HepG2 (cell line): Measurements from ENCODE around the gene HMHB1. TPM values are rescaled to one million over a fixed set of nuclear protein-coding genes. Genes with fewer than 3 reads are reported as not detected.

Experiments
- ATAC-seq: fragments of 200-7000 bp; cut with Tn5 transposase; 3 replicates; pipeline ENCODE4 v1.9.1; 2020; ENCODE audit warnings: mild to moderate bottlenecking, moderate library complexity
- BruUV-seq: library from RNA; stranded (reverse); fragments of 400-500 nt; replicated peaks from 2 replicates; lab custom pipeline; 2021; lab: Mats Ljungman, UMichigan
- CTCF ChIA-PET: fragments of 300-600 bp; formaldehyde crosslinking; extraction: SDS; loops from one replicate; lab custom pipeline; 2021; ENCODE audit warnings: low total read pairs, inconsistent platforms, low intra/inter-chr PET ratio; lab: Yijun Ruan, JAX
- POLR2A ChIA-PET: fragments of 350-600 bp; sonication (Branson Sonifier 250); formaldehyde crosslinking; loops from one replicate; lab custom pipeline; 2020; ENCODE audit warnings: antibody characterized with exemption, inconsistent platforms; lab: Yijun Ruan, JAX
- DNase-seq: peaks from one replicate; pipeline ENCODE4 v3.0.0-alpha.2; 2015; ENCODE audit warnings: low spot score
- FAIRE-seq: peaks from 3 replicates; lab custom pipeline; 2011; peaks lifted over from hg19 to GRCh38; lab: Jason Lieb, UNC
- H2AFZ ChIP-seq: one replicate; pipeline ENCODE4 v1.6.1; 2011; ENCODE audit warnings: low read length, inconsistent platforms
- H3K27ac ChIP-seq: fragments of 300-600 bp; 3 replicates; pipeline ENCODE4 v1.8.0; 2011; ENCODE audit warnings: mixed run types, mild to moderate bottlenecking, mixed read lengths, low read length, inconsistent platforms; ENCODE audit not compliant: insufficient read depth; ENCODE audit errors: extremely low read length
- H3K27me3 ChIP-seq, 2 experiments: fragments of 200-600 bp in 1 of 2; 2 replicates in 1 of 2; 3 replicates in 1 of 2; pipeline versions ENCODE4 v1.6.0 to v1.8.0; 2011; ENCODE audit warnings: low read length in 2 of 2, mild to moderate bottlenecking in 2 of 2, moderate library complexity in 2 of 2, inconsistent platforms in 1 of 2; ENCODE audit not compliant: insufficient read depth in 2 of 2, control insufficient read depth in 1 of 2
- H3K36me3 ChIP-seq, 2 experiments: fragments of 200-600 bp in 1 of 2; replicated peaks in 1 of 2; 2 replicates in 1 of 2; 3 replicates in 1 of 2; pipeline versions ENCODE4 v1.5.1 to v1.8.0; 2011; ENCODE audit warnings: low read length in 2 of 2, inconsistent platforms in 1 of 2; ENCODE audit not compliant: insufficient read depth in 2 of 2, control insufficient read depth in 1 of 2
- H3K4me1 ChIP-seq: 2 replicates; pipeline ENCODE4 v1.5.1; 2012; ENCODE audit warnings: low read length, inconsistent platforms; ENCODE audit not compliant: insufficient read depth
- H3K4me2 ChIP-seq: 2 replicates; pipeline ENCODE4 v1.6.0; 2011; ENCODE audit warnings: low read depth, low read length, inconsistent platforms
- H3K4me3 ChIP-seq, 3 experiments: fragments of 200-600 bp in 1 of 3; sonication (generic), shearing (Covaris generic) in 1 of 3; replicated peaks in 1 of 3; 2 replicates each; pipeline ENCODE4 v1.5.1; 2011 to 2016; ENCODE audit warnings: low read length in 3 of 3, inconsistent platforms in 2 of 3, low read depth in 2 of 3, mild to moderate bottlenecking in 2 of 3, control low read depth in 1 of 3, mixed read lengths in 1 of 3; ENCODE audit not compliant: insufficient read depth in 1 of 3
- H3K79me2 ChIP-seq: one replicate; pipeline ENCODE4 v1.6.1; 2011; ENCODE audit warnings: low read length, inconsistent platforms; ENCODE audit not compliant: insufficient read depth
- H3K9ac ChIP-seq: 2 replicates; pipeline ENCODE4 v1.6.0; 2011; ENCODE audit warnings: mild to moderate bottlenecking, low read depth, low read length, inconsistent platforms; ENCODE audit not compliant: insufficient read depth
- H3K9me3 ChIP-seq: 2 replicates; pipeline ENCODE4 v1.5.1; 2012; ENCODE audit warnings: mild to moderate bottlenecking, low read length
- H4K20me1 ChIP-seq: 2 replicates; pipeline ENCODE4 v1.6.0; 2011; ENCODE audit warnings: inconsistent platforms, mild to moderate bottlenecking, low read length, moderate library complexity; ENCODE audit not compliant: insufficient read depth
- ESRRA ChIP-seq: sonication (generic); formaldehyde crosslinking; IDR thresholded peaks from 2 replicates; pipeline ENCODE4 v1.5.1; 2020; ENCODE audit warnings: mild to moderate bottlenecking, low read depth, missing genetic modification reagents
- GABPB1 ChIP-seq: IDR thresholded peaks from 2 replicates; pipeline ENCODE4 v1.6.1; 2016; ENCODE audit warnings: mild to moderate bottlenecking, missing genetic modification reagents, moderate library complexity, missing compliant biosample characterization
- PPARG ChIP-seq: conservative IDR thresholded peaks from 2 replicates; pipeline ENCODE4 v1.6.1; 2016; ENCODE audit warnings: missing biosample characterization, missing genetic modification reagents
- ZFP37 ChIP-seq: sonication (generic); formaldehyde crosslinking; IDR thresholded peaks from 2 replicates; pipeline ENCODE4 v1.4.0; 2020; ENCODE audit warnings: missing genetic modification reagents, borderline replicate concordance
- ZNF574 ChIP-seq: sonication (generic); formaldehyde crosslinking; IDR thresholded peaks from 2 replicates; pipeline ENCODE4 v1.4.0; 2020; ENCODE audit warnings: missing genetic modification reagents
- ZSCAN25 ChIP-seq: sonication (generic); formaldehyde crosslinking; IDR thresholded peaks from 2 replicates; pipeline ENCODE4 v1.8.0; 2022; ENCODE audit warnings: mild to moderate bottlenecking, missing genetic modification reagents
- WGBS: methylation state at CpG from one replicate; pipeline ENCODE4 v1.1.6; 2017; ENCODE audit warnings: low lambda C conversion rate; 5-methylcytosine and 5-hydroxymethylcytosine counted together
- in situ Hi-C: cut with HindIII; loops from 2 replicates; pipeline ENCODE4 v1.10.0; 2017; ENCODE audit warnings: low pct_unique_long_range_greater_than_20kb; ENCODE audit not compliant: extremely low pct_ligation_motif_present
- intact Hi-C: fragments of 100-400 bp; cut with micrococcal nuclease; formaldehyde crosslinking; loops from one replicate; pipeline ENCODE4 v1.10.0; 2022; ENCODE audit not compliant: unreplicated experiment
- polyA plus RNA-seq, 8 experiments: library from polyadenylated mRNA; depleted of rRNA in 3 of 8; stranded (reverse) in 7 of 8; unstranded in 1 of 8; fragments of >200 nt; fragmentation: Illumina TruSeq in 4 of 8; extraction: Trizol in 4 of 8; gene quantifications; 2 replicates each; pipeline versions ENCODE4 v1.2.1 to v1.2.3, GENCODE V29; 2011 to 2016; ENCODE audit warnings: low read depth in 4 of 8, missing spikeins in 1 of 8, mixed read lengths in 1 of 8; ENCODE audit not compliant: insufficient read depth in 1 of 8
- total RNA-seq, 5 experiments: library from RNA; depleted of rRNA; stranded (reverse); fragments of >200 nt; fragmentation: Illumina TruSeq; extraction: Trizol; gene quantifications; 2 replicates each; pipeline ENCODE4 v1.2.3, GENCODE V29; 2016; ENCODE audit warnings: low read depth in 1 of 5
- TF ChIP-seq, protein P1 (sequence below): sonication (generic); formaldehyde crosslinking; IDR thresholded peaks from 2 replicates; pipeline ENCODE4 v1.5.1; 2020; ENCODE audit warnings: mild to moderate bottlenecking, missing genetic modification reagents, borderline replicate concordance
- TF ChIP-seq, protein P2 (sequence below): sonication (generic); formaldehyde crosslinking; IDR thresholded peaks from 2 replicates; pipeline ENCODE4 v1.4.0; 2020; ENCODE audit warnings: missing genetic modification reagents

HMHB1 gene
- total and polyA plus RNA-seq, 2 of the 13 experiments (the other 11 are each of a cell fraction or from before 2014, with no cell fraction given) = not detected

- TF ChIP-seq ZNF574 = no peak
Observed at GRCh38 chr5:143796753-143797152, 15.2 kb upstream of the HMHB1 start (continued).

DNA sequence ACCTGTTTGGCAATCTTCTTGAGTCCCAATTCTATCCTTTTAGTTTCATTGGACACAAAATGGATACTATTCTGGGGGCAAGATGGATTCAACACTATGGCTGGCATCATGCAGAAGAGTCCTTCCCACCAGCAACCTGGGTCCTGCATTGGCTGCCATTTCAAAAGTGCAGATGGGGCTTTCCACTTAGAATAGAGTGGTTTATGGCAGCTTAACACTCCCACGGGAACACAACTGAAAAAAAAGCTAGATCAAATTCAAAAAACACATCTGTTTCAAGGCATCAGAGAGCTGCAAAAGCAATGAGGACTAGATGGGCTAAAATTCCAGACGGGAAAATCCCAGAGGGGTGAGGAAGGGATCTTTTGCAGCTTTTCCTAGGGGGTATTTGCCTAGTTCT, 11.2 kb upstream of the HMHB1 start:
- BruUV-seq = no TSS peak
- ChIA-PET POLR2A (no interaction called here), CTCF (no interaction called here)
- H3K36me3 ChIP-seq = no peaks in the 10 kb centered on the region
- no peaks in the 10 kb centered on the region for H3K79me2 ChIP-seq
- H3K9me3 ChIP-seq = no peaks in the 10 kb centered on the region
- DNase-seq (no peak), ATAC-seq (no peak), FAIRE-seq (no peak)
- H4K20me1 ChIP-seq = no peaks in the 10 kb centered on the region; the same call in 1 of the 2 replicates
- H3K4me2 ChIP-seq = no peak overlapping the region
- 0 out of 5 replicates have a peak, but pooled peaks cover 0 to 2% of the 10 kb centered on the region in 2 experiments for H3K27me3 ChIP-seq
- no peak overlapping the region for H3K4me3 ChIP-seq
- H2AFZ ChIP-seq = no peak overlapping the region
- 2% methylated on average over 2 of the region's 2 CpGs for WGBS
- no peaks in the 10 kb centered on the region for H3K4me1 ChIP-seq
- TF ChIP-seq ZSCAN25 = no peak
- TF ChIP-seq, protein P1, sequence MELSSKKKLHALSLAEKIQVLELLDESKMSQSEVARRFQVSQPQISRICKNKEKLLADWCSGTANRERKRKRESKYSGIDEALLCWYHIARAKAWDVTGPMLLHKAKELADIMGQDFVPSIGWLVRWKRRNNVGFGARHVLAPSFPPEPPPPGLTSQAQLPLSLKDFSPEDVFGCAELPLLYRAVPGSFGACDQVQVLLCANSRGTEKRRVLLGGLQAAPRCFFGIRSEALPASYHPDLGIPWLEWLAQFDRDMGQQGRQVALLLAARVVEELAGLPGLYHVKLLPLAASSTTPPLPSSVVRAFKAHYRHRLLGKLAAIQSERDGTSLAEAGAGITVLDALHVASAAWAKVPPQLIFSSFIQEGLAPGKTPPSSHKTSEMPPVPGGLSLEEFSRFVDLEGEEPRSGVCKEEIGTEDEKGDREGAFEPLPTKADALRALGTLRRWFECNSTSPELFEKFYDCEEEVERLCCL (CRISPR knock-in tag) = no peak
- no peak for TF ChIP-seq ZFP37
- TF ChIP-seq PPARG (CRISPR knock-in tag) = no peak
- TF ChIP-seq, protein P2, sequence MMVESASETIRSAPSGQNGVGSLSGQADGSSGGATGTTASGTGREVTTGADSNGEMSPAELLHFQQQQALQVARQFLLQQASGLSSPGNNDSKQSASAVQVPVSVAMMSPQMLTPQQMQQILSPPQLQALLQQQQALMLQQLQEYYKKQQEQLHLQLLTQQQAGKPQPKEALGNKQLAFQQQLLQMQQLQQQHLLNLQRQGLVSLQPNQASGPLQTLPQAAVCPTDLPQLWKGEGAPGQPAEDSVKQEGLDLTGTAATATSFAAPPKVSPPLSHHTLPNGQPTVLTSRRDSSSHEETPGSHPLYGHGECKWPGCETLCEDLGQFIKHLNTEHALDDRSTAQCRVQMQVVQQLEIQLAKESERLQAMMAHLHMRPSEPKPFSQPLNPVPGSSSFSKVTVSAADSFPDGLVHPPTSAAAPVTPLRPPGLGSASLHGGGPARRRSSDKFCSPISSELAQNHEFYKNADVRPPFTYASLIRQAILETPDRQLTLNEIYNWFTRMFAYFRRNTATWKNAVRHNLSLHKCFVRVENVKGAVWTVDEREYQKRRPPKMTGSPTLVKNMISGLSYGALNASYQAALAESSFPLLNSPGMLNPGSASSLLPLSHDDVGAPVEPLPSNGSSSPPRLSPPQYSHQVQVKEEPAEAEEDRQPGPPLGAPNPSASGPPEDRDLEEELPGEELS (CRISPR knock-in tag) = no peak
- TF ChIP-seq ESRRA (CRISPR knock-in tag) = no peak
- no peak for TF ChIP-seq GABPB1 (CRISPR knock-in tag)
- TF ChIP-seq, all 625 proteins: peak for 0
- intact Hi-C loops (no loop called here), in situ Hi-C loops (loop anchor here (25.0 kb wide), 1 partner anchor 363 kb away; no protein-coding TSS in a partner anchor)
- Histone ChIP-seq H3K27ac (no peak overlapping the region), H3K9ac (no peak overlapping the region)
